ENCODE results near the gene NLRX1.

DNA sequence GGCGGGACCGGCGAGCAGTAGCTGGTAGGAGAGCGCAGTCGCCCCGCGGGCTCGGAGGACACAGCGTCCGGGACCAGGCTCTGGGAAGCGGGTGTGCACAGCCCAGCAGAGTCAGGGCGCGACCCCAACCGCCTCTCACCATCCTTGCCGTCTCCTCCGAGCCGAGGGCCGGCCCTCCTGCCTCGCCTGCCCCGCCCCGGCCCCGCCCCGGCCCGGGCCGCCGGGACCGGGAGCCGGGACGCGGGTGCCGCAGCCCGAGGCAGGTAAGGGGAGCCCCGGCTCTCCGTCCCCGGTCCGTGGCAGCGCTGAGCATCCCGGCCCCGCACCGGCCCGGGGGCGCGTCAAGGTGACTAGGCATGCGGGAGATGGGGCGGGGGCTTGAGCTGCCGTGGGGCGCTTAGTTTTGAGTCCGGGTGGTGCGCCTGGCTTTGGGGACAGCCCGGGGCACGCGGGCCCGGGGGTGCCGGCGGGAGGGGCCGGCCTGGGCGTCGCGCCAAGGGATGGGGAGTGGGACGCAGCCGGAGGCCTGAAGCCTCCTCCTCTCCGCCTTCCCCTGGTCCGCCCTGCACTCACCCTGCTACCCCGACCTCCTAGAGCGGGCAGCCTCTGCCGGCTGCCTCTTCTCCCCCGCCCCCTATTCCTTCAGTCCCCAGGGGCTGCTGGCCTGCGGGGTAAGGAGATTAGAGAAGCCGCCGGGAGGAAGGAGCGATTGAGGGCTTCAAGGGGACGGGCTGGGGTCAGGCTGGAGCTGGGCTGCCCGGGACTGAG lies 19.3 kb upstream of the NLRX1 start, which contains the start of gene ABCG4:
- no peak for TF ChIP-seq EP300 (IDR thresholded peaks at IDR 0.05; ENCODE audit: borderline replicate concordance in 1 of 2, control insufficient read depth in 1 of 2, low read depth in 2 of 2, low read length in 2 of 2)
- TF ChIP-seq, protein P1, sequence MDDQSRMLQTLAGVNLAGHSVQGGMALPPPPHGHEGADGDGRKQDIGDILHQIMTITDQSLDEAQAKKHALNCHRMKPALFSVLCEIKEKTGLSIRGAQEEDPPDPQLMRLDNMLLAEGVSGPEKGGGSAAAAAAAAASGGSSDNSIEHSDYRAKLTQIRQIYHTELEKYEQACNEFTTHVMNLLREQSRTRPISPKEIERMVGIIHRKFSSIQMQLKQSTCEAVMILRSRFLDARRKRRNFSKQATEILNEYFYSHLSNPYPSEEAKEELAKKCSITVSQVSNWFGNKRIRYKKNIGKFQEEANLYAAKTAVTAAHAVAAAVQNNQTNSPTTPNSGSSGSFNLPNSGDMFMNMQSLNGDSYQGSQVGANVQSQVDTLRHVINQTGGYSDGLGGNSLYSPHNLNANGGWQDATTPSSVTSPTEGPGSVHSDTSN (IDR thresholded peaks at IDR 0.05; ENCODE audit: insufficient replicate concordance, low read depth, low read length): no peak
- no peak for TF ChIP-seq MAX (IDR thresholded peaks at IDR 0.05; ENCODE audit: low read depth, low read length)
- TF ChIP-seq, protein P2, sequence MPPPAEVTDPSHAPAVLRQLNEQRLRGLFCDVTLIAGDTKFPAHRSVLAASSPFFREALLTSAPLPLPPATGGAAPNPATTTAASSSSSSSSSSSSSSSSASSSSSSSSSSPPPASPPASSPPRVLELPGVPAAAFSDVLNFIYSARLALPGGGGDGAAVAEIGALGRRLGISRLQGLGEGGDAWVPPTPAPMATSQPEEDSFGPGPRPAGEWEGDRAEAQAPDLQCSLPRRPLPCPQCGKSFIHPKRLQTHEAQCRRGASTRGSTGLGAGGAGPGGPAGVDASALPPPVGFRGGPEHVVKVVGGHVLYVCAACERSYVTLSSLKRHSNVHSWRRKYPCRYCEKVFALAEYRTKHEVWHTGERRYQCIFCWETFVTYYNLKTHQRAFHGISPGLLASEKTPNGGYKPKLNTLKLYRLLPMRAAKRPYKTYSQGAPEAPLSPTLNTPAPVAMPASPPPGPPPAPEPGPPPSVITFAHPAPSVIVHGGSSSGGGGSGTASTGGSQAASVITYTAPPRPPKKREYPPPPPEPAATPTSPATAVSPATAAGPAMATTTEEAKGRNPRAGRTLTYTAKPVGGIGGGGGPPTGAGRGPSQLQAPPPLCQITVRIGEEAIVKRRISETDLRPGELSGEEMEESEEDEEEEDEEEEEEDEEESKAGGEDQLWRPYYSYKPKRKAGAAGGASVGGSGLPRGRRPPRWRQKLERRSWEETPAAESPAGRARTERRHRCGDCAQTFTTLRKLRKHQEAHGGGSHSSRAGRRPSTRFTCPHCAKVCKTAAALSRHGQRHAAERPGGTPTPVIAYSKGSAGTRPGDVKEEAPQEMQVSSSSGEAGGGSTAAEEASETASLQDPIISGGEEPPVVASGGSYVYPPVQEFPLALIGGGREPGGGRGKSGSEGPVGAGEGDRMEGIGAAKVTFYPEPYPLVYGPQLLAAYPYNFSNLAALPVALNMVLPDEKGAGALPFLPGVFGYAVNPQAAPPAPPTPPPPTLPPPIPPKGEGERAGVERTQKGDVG (CRISPR knock-in tag; IDR thresholded peaks at IDR 0.05): no peak
- no peak for TF ChIP-seq DPF2 (IDR thresholded peaks at IDR 0.05)
- TF ChIP-seq KAT2A (conservative IDR thresholded peaks at IDR 0.05; ENCODE audit: control insufficient read depth, low read depth, low read length): no peak
- TF ChIP-seq USF2 (IDR thresholded peaks at IDR 0.05; ENCODE audit: borderline replicate concordance, low read depth, low read length): no peak
- TF ChIP-seq POLR2A (IDR thresholded peaks at IDR 0.05; ENCODE audit: low read depth, low read length): no peak
- TF ChIP-seq, protein P3, sequence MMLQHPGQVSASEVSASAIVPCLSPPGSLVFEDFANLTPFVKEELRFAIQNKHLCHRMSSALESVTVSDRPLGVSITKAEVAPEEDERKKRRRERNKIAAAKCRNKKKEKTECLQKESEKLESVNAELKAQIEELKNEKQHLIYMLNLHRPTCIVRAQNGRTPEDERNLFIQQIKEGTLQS (IDR thresholded peaks at IDR 0.05; ENCODE audit: borderline replicate concordance, extremely low read depth, low read depth, low read length): no peak
- TF ChIP-seq CTCF (IDR thresholded peaks at IDR 0.05 in 2 of 3, conservative IDR thresholded peaks at IDR 0.05 in 1 of 3; ENCODE audit: control insufficient read depth in 2 of 3, extremely low read depth in 1 of 3, insufficient read depth in 1 of 3, low read depth in 3 of 3, low read length in 3 of 3): no peak
- TF ChIP-seq RUNX3 (IDR thresholded peaks at IDR 0.05; ENCODE audit: low read length): no peak
- no peak for TF ChIP-seq IKZF1 (conservative IDR thresholded peaks at IDR 0.05)

Data from GM12878 (cell line).